Stimulated activated CD4-positive, alpha-beta T cell treated with anti-CD3 and anti-CD28 coated beads, Interleukin-4, amount 100 ng/mL, for 4 hours (primary cell): ENCODE measurements around the gene PARVB.

ENCODE experiments used
- DNase-seq, 2 experiments: peaks; one replicate each; pipeline ENCODE4 v3.0.0-alpha.2; 2020

The PARVB gene

GRCh38 chr22:44204739-44205515 is 180.8 kb downstream of the PARVB start:
- no peak for DNase-seq

GRCh38 chr22:44205516-44206329 is 181.6 kb downstream of the PARVB start:
- DNase-seq: no peak

GRCh38 chr22:44206330-44206645 is 182.2 kb downstream of the PARVB start:
- no peak for DNase-seq

- no peak for DNase-seq
Measured at GRCh38 chr22:44206696-44207095, 182.6 kb downstream of the PARVB start.

- no peak for DNase-seq
Measured at GRCh38 chr22:44207173-44207980, 183.3 kb downstream of the PARVB start.

- DNase-seq: no peak
Measured at GRCh38 chr22:44207981-44208317, 183.8 kb downstream of the PARVB start.

- DNase-seq: no peak
Measured at GRCh38 chr22:44209343-44209742, 185.2 kb downstream of the PARVB start.

- no peak for DNase-seq
Measured at GRCh38 chr22:44210722-44211121, 186.6 kb downstream of the PARVB start.

GRCh38 chr22:44211256-44211945 is 187.3 kb downstream of the PARVB start:
- DNase-seq: no peak

- no peak for DNase-seq
Measured at GRCh38 chr22:44211946-44212930, 188.1 kb downstream of the PARVB start.

- no peak for DNase-seq
Measured at GRCh38 chr22:44212936-44213335, 188.8 kb downstream of the PARVB start.

GRCh38 chr22:44213489-44214043 is 189.5 kb downstream of the PARVB start:
- DNase-seq: no peak

GRCh38 chr22:44214187-44214586 is 190.1 kb downstream of the PARVB start:
- no peak for DNase-seq

GRCh38 chr22:44214764-44215163 is 190.7 kb downstream of the PARVB start:
- DNase-seq: no peak

- no peak for DNase-seq
Measured at GRCh38 chr22:44215287-44215686, 191.2 kb downstream of the PARVB start.

GRCh38 chr22:44217346-44217745 is 193.2 kb downstream of the PARVB start:
- DNase-seq: no peak

- DNase-seq: no peak
Measured at GRCh38 chr22:44218071-44218470, 194.0 kb downstream of the PARVB start.

- no peak for DNase-seq
Measured at GRCh38 chr22:44219101-44219870, 195.2 kb downstream of the PARVB start.

- DNase-seq: no peak
Measured at GRCh38 chr22:44220727-44221680, 196.9 kb downstream of the PARVB start.
